ENCODE data around the gene MAP3K20.

MAP3K20 gene

DNA sequence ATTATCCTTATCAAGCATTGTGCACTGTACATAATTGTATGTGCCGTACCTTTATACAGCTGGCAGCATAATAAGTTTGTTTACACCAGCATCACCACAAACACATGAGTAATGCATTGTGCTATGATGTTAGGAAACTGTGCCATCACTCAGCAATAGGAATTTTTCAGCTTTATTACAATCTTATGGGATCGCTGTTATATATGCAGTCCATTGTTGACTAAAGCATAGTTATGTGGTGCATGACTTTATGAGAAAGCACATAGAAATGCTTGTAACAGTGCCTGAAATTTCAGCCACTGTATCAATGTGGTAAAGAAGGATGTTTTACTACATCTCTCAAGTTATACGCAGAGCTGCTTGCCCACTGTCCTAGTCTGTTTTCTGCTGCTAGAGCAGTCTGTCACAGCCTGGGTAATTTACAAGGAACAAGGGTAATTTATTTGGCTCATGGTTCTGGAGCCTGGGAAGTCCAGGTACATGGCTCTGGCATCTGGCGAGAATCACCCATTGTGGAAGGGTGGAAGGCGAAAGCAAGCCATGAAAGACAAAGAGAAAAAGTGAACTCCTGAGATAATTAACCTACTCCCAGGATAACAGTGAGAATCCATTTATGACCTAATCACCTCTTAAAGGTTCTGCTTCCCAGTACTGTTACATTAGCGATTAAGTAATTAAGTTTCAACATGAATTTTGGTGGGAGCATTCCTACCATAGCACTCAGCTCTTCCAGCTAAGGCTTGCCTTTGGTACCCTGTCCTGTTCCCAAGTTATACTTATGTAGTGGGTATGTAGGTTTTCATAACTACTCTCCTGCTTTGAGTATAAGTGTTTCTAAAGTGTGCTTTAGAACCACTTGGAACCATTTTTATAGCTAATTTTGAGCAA, 4.6 kb downstream of the MAP3K20 start:
- Histone ChIP-seq H3K79me2 (ENCODE audit: low read length) (peaks cover 69% of the 10 kb centered on the region), H4K20me1 (ENCODE audit: insufficient read depth, low read length) (peaks cover 16% of the 10 kb centered on the region; the same call in 1 of the 2 replicates), H3K27ac (ENCODE audit: low read length) (no peak overlapping the region)

GRCh38 chr2:173086518-173087213, 11.0 kb downstream of the MAP3K20 start:
- Histone ChIP-seq H3K9ac (ENCODE audit: low read length) (no peak overlapping the region), H3K9me3 (ENCODE audit: insufficient read depth, low read length) (no peaks in the 10 kb centered on the region), H3K36me3 (replicated peaks; ENCODE audit: low read depth, low read length) (peaks cover 8% of the 10 kb centered on the region), H3K27me3 (ENCODE audit: low read depth, low read length) (no peaks in the 10 kb centered on the region), H3K4me2 (ENCODE audit: low read length) (no peak overlapping the region), H3K79me2 (ENCODE audit: low read length) (peaks cover 42% of the 10 kb centered on the region), H2AFZ (ENCODE audit: low read depth, low read length) (no peak overlapping the region), H3K4me3 (ENCODE audit: low read length) (no peak overlapping the region), H4K20me1 (ENCODE audit: insufficient read depth, low read length) (peaks cover 16% of the 10 kb centered on the region; the same call in 1 of the 2 replicates), H3K4me1 (ENCODE audit: low read length) (no peaks in the 10 kb centered on the region), H3K27ac (ENCODE audit: low read length) (no peak overlapping the region)
- no peak for TF ChIP-seq EZH2phosphoT487 (IDR thresholded peaks at IDR 0.05; ENCODE audit: low read depth)
- TF ChIP-seq, protein P1, sequence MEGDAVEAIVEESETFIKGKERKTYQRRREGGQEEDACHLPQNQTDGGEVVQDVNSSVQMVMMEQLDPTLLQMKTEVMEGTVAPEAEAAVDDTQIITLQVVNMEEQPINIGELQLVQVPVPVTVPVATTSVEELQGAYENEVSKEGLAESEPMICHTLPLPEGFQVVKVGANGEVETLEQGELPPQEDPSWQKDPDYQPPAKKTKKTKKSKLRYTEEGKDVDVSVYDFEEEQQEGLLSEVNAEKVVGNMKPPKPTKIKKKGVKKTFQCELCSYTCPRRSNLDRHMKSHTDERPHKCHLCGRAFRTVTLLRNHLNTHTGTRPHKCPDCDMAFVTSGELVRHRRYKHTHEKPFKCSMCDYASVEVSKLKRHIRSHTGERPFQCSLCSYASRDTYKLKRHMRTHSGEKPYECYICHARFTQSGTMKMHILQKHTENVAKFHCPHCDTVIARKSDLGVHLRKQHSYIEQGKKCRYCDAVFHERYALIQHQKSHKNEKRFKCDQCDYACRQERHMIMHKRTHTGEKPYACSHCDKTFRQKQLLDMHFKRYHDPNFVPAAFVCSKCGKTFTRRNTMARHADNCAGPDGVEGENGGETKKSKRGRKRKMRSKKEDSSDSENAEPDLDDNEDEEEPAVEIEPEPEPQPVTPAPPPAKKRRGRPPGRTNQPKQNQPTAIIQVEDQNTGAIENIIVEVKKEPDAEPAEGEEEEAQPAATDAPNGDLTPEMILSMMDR (IDR thresholded peaks at IDR 0.05; ENCODE audit: low read depth, low read length): no peak

More for the DNA sequence above, 4.6 kb downstream of the MAP3K20 start:
- Histone ChIP-seq H3K4me2 (ENCODE audit: low read length) (no peak overlapping the region), H3K27me3 (ENCODE audit: low read depth, low read length) (no peaks in the 10 kb centered on the region), H3K9ac (ENCODE audit: low read length) (no peak overlapping the region), H3K36me3 (replicated peaks; ENCODE audit: low read depth, low read length) (peaks cover 3% of the 10 kb centered on the region), H3K9me3 (ENCODE audit: insufficient read depth, low read length) (no peaks in the 10 kb centered on the region), H2AFZ (ENCODE audit: low read depth, low read length) (no peak overlapping the region), H3K4me3 (ENCODE audit: low read length) (no peak overlapping the region), H3K4me1 (ENCODE audit: low read length) (peaks cover 10% of the 10 kb centered on the region)
- TF ChIP-seq, protein P1 (IDR thresholded peaks at IDR 0.05; ENCODE audit: low read depth, low read length): no peak
- no peak for TF ChIP-seq EZH2phosphoT487 (IDR thresholded peaks at IDR 0.05; ENCODE audit: low read depth)

- Histone ChIP-seq H3K4me2 (ENCODE audit: low read length) (no peak overlapping the region), H2AFZ (ENCODE audit: low read depth, low read length) (no peak overlapping the region), H3K36me3 (replicated peaks; ENCODE audit: low read depth, low read length) (peaks cover 13% of the 10 kb centered on the region), H4K20me1 (ENCODE audit: insufficient read depth, low read length) (0 out of 2 replicates have a peak, but pooled peaks cover 11% of the 10 kb centered on the region), H3K4me3 (ENCODE audit: low read length) (no peak overlapping the region), H3K27ac (ENCODE audit: low read length) (no peak overlapping the region), H3K27me3 (ENCODE audit: low read depth, low read length) (no peaks in the 10 kb centered on the region), H3K9me3 (ENCODE audit: insufficient read depth, low read length) (no peaks in the 10 kb centered on the region), H3K9ac (ENCODE audit: low read length) (no peak overlapping the region), H3K79me2 (ENCODE audit: low read length) (peaks cover 38% of the 10 kb centered on the region), H3K4me1 (ENCODE audit: low read length) (no peaks in the 10 kb centered on the region)
- TF ChIP-seq, protein P1 (IDR thresholded peaks at IDR 0.05; ENCODE audit: low read depth, low read length): no peak
- no peak for TF ChIP-seq EZH2phosphoT487 (IDR thresholded peaks at IDR 0.05; ENCODE audit: low read depth)
These were observed 11.6 kb downstream of the MAP3K20 start for GRCh38 chr2:173087214-173087581.
